GM12874 (cell line): ENCODE measurements around the gene GLI3.

ENCODE experiments used
- TF ChIP-seq, protein P1 (sequence below): IDR thresholded peaks from 2 replicates; pipeline ENCODE4 v1.5.1; 2011; ENCODE audit warnings: low read depth, mild to moderate bottlenecking, control low read depth, low read length, moderate library complexity; ENCODE audit not compliant: insufficient read depth

GLI3 gene

DNA sequence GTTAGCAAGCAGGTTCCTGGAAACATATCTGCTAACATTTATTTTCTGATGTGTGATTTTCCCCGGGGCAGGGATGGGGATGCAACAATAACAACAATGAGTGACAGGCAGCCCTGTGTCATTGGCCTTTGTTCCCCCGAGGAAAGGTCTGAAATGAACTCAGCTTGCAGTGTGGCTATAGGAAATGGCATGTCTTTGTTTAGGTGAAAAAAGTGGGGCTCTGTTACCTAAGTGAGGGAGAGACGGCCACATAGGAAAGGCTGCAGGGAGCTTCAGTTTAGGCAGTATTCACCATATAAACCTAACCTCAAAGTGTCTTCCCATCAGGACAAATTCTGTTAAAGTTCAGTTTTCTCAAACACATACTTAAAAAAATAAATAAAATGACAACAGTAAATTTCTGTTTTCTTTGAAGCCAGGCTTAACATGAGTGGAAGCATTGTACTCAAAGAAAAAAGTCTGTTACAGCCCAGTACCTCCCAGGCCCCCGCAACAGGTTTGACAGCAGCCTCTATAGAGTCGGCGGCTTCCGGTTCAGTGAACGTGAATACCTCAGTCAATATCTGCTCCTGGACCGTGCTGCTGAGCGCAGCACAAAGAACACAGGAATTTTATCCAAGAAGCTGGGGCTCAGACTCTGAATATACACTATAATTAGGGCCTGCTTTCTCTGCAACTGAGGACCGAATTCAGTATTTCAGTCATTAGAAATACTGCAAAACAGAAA, 168.3 kb downstream of the GLI3 start:
- TF ChIP-seq, protein P1, sequence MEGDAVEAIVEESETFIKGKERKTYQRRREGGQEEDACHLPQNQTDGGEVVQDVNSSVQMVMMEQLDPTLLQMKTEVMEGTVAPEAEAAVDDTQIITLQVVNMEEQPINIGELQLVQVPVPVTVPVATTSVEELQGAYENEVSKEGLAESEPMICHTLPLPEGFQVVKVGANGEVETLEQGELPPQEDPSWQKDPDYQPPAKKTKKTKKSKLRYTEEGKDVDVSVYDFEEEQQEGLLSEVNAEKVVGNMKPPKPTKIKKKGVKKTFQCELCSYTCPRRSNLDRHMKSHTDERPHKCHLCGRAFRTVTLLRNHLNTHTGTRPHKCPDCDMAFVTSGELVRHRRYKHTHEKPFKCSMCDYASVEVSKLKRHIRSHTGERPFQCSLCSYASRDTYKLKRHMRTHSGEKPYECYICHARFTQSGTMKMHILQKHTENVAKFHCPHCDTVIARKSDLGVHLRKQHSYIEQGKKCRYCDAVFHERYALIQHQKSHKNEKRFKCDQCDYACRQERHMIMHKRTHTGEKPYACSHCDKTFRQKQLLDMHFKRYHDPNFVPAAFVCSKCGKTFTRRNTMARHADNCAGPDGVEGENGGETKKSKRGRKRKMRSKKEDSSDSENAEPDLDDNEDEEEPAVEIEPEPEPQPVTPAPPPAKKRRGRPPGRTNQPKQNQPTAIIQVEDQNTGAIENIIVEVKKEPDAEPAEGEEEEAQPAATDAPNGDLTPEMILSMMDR: no peak

DNA sequence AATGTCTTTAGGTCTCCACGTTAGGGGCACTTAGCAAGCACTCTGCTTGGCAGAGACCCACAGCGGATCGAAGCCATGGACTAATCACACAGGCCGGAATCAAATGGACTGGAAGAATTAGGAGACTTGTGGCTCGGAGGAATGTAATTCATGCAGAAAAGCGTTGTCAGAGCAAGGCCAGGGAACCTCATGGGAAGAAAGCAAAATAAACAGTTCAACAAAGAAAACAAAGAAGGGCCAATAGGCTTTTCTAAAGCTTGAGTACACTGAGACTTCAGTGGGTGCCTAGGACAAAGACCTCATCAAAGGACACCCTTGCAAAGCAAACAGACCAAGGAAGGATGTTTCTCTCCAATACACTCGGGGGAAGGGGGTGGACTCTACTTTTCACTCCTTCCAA, 171.1 kb downstream of the GLI3 start:
- TF ChIP-seq, protein P1: no peak

DNA sequence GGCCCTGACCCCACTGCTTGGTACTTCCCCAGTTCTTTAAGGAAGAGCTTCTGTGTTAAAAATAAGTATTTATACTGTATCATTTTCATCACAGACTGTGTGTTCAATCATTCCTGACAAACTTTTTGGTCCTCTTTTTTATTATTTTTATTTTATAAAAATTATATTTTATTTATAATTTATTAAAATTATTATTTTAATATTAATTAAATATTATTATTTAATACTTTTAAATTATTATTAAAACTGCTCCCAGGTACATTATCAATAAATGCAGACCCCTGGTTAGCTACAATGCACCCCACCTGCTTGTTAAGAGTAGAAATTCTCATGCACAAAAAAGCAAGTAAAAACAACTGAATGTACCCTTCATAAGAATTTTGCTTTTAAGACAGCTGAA, 172.0 kb downstream of the GLI3 start:
- TF ChIP-seq, protein P1: no peak

DNA sequence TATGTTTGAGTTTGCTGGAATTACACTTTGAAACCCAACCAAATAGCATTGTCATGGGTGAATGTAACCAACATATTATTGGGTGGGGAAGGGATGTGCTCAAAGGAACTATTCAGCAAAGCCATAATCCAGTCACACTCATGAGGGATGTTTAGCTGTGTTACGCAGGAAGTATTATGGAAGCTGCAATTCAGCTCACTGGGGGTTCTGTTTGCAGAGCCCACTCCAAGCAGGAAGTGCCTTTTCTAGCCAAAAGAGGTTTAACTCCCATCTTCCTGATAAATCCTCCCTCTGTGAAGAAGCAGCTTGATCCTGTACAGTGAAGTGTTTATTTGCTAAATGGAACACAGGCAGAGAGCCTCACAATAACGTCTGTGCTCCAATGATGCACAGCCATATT, 172.5 kb downstream of the GLI3 start:
- TF ChIP-seq, protein P1: no peak

DNA sequence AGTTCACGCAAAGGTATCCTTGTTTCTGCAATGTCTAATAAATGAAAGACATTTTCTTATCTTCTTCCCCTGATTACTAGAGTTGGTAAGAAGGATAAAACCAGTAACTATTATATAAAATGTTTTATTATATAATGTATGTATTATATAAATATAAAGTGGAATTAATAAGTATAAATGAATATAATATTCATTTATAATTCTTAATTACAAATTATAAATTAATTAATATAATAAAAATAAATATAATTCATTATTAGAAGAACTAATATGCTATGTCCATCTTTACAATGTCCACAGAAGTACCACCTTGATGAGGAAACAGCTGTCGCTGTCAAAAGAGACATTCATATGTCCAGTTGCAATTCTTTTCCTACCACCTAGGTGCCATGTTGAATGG, 177.7 kb downstream of the GLI3 start:
- TF ChIP-seq, protein P1: no peak

DNA sequence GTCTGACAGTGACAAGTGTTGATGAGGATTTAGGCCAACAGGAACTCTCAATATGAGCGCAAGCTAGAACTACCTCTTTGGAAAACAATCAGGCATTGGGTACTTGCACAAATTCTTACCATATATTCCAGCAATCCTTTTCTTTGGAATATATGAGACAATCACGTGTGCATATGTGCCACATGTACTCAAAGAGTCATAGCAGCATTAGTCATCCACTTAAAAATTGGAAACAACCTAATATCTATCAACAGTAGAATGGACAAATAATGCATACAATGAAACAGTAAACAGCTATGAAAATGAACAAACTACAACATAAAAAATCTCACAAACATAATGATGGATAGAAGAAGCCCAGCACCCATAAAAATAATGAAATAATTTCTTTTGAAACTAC, 179.7 kb downstream of the GLI3 start:
- TF ChIP-seq, protein P1: no peak

DNA sequence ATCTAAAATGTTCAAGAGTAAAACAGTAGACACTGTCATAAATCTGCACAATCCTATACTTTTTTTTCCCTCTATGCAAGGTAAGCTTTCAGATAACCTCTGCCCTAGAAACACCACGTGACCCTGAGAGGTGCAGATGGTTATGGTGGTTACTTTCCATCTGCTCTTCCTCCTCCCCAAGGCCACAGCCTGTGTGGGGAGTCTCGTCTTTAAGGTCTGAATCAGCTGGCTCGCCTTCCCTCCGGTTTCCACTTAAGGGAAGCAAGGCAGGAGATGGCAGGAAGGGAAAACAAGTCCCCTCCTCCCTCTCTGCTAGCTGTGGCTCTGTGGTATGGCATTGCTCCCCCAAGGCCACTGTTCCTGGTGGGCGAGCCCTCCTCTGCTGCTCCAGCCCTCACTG, 181.8 kb downstream of the GLI3 start:
- TF ChIP-seq, protein P1: no peak
